ENCODE measurements around the gene LAMA2. TPM values are rescaled to one million over a fixed set of nuclear protein-coding genes. Genes with fewer than 3 reads are reported as not detected.

LAMA2 gene
- total and polyA plus RNA-seq, 2 experiments from 2014 or later, result 0.91 to 6.4 TPM

DNA sequence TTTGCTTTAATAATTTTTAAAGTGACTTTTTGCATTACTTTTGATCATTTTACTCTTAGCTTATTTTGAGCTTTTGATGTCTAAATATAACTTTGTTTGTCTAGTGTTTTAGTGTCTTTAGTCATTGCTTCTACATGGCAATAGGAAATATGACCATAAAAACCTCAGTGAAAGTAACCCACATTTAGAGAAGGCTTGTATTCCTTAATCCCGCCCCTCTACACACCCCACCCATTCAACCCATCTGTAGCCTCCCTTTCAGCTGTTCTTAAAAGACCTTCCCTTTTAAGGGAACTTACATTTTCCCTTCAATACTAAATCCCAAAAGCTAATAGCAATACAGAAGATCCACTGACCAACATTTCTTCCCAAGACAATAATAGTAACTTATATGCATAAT, 225.4 kb downstream of the LAMA2 start (continued):
- TF ChIP-seq, protein P1, sequence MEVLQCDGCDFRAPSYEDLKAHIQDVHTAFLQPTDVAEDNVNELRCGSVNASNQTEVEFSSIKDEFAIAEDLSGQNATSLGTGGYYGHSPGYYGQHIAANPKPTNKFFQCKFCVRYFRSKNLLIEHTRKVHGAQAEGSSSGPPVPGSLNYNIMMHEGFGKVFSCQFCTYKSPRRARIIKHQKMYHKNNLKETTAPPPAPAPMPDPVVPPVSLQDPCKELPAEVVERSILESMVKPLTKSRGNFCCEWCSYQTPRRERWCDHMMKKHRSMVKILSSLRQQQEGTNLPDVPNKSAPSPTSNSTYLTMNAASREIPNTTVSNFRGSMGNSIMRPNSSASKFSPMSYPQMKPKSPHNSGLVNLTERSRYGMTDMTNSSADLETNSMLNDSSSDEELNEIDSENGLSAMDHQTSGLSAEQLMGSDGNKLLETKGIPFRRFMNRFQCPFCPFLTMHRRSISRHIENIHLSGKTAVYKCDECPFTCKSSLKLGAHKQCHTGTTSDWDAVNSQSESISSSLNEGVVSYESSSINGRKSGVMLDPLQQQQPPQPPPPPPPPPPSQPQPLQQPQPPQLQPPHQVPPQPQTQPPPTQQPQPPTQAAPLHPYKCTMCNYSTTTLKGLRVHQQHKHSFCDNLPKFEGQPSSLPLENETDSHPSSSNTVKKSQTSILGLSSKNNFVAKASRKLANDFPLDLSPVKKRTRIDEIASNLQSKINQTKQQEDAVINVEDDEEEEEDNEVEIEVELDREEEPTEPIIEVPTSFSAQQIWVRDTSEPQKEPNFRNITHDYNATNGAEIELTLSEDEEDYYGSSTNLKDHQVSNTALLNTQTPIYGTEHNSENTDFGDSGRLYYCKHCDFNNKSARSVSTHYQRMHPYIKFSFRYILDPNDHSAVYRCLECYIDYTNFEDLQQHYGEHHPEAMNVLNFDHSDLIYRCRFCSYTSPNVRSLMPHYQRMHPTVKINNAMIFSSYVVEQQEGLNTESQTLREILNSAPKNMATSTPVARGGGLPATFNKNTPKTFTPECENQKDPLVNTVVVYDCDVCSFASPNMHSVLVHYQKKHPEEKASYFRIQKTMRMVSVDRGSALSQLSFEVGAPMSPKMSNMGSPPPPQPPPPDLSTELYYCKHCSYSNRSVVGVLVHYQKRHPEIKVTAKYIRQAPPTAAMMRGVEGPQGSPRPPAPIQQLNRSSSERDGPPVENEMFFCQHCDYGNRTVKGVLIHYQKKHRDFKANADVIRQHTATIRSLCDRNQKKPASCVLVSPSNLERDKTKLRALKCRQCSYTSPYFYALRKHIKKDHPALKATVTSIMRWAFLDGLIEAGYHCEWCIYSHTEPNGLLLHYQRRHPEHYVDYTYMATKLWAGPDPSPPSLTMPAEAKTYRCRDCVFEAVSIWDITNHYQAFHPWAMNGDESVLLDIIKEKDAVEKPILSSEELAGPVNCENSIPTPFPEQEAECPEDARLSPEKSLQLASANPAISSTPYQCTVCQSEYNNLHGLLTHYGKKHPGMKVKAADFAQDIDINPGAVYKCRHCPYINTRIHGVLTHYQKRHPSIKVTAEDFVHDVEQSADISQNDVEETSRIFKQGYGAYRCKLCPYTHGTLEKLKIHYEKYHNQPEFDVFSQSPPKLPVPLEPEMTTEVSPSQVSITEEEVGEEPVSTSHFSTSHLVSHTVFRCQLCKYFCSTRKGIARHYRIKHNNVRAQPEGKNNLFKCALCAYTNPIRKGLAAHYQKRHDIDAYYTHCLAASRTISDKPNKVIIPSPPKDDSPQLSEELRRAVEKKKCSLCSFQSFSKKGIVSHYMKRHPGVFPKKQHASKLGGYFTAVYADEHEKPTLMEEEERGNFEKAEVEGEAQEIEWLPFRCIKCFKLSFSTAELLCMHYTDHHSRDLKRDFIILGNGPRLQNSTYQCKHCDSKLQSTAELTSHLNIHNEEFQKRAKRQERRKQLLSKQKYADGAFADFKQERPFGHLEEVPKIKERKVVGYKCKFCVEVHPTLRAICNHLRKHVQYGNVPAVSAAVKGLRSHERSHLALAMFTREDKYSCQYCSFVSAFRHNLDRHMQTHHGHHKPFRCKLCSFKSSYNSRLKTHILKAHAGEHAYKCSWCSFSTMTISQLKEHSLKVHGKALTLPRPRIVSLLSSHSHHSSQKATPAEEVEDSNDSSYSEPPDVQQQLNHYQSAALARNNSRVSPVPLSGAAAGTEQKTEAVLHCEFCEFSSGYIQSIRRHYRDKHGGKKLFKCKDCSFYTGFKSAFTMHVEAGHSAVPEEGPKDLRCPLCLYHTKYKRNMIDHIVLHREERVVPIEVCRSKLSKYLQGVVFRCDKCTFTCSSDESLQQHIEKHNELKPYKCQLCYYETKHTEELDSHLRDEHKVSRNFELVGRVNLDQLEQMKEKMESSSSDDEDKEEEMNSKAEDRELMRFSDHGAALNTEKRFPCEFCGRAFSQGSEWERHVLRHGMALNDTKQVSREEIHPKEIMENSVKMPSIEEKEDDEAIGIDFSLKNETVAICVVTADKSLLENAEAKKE (CRISPR knock-in tag; IDR thresholded peaks at IDR 0.05), result no peak
- no peak for TF ChIP-seq STAT1 (IDR thresholded peaks at IDR 0.05; ENCODE audit: unreplicated experiment)
- TF ChIP-seq, protein P2, sequence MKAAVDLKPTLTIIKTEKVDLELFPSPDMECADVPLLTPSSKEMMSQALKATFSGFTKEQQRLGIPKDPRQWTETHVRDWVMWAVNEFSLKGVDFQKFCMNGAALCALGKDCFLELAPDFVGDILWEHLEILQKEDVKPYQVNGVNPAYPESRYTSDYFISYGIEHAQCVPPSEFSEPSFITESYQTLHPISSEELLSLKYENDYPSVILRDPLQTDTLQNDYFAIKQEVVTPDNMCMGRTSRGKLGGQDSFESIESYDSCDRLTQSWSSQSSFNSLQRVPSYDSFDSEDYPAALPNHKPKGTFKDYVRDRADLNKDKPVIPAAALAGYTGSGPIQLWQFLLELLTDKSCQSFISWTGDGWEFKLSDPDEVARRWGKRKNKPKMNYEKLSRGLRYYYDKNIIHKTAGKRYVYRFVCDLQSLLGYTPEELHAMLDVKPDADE (IDR thresholded peaks at IDR 0.05), result no peak

DNA sequence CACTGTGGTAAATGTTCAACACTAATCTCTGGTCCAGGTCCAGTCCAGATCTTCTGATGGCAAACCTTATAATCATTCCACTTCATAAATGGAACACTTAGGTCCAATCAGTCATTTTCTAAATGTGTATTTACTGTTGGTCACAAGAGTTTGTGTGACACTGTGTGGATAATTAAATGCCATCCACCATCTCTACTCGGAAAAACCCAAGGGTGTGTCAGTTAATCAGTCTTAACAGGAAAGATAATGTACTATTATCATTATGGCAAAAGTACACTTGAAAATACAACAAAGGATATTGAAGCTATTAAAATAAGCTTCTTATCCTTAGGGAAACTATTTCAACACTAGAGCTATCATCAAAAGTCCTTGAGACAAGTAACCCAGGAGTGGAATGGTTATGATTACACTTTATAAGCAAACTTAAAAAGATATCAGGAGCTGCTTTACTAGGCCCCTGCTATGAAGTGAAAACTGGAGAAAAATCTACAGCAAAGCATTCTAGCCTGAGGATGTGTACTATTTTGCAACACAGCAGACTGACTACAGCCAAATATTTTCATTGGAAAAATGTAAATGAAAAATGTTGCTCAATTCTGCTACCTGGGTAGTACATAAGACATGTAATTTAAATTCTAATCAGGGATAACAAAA, 227.9 kb downstream of the LAMA2 start:
- Histone ChIP-seq H3K27me3 (ENCODE audit: insufficient read depth) (no peaks in the 10 kb centered on the region), H3K9me2 (ENCODE audit: insufficient read depth) (no peaks in the 10 kb centered on the region), H2AFZ (no peak overlapping the region), H3K4me1 (ENCODE audit: insufficient read depth) (peaks cover 18% of the 10 kb centered on the region), H3K36me3 (ENCODE audit: insufficient read depth) (no peaks in the 10 kb centered on the region), H3K79me2 (replicated peaks; ENCODE audit: insufficient read depth) (no peaks in the 10 kb centered on the region), H3K4me3 (no peak overlapping the region), H3F3A (replicated peaks; ENCODE audit: low read depth) (no peaks in the 10 kb centered on the region), H4K20me1 (replicated peaks; ENCODE audit: insufficient read depth) (no peaks in the 10 kb centered on the region), H3K27ac (ENCODE audit: low read depth) (no peak overlapping the region), H3K4me2 (no peak overlapping the region)
- no peaks in the 10 kb centered on the region for H3K9me3 Mint-ChIP-seq
- H3K27ac Mint-ChIP-seq, result no peak overlapping the region
- H3K4me3 Mint-ChIP-seq, result no peak overlapping the region
- ATAC-seq (no peak), DNase-seq (ENCODE audit: low spot score) (no peak)
- H3K27me3 Mint-ChIP-seq (ENCODE audit: insufficient read depth, low read depth, poor library complexity), result no peaks in the 10 kb centered on the region
- peaks cover 13% of the 10 kb centered on the region for H3K4me1 Mint-ChIP-seq
- H3K36me3 Mint-ChIP-seq (ENCODE audit: low read depth), result no peaks in the 10 kb centered on the region
- TF ChIP-seq, protein P3, sequence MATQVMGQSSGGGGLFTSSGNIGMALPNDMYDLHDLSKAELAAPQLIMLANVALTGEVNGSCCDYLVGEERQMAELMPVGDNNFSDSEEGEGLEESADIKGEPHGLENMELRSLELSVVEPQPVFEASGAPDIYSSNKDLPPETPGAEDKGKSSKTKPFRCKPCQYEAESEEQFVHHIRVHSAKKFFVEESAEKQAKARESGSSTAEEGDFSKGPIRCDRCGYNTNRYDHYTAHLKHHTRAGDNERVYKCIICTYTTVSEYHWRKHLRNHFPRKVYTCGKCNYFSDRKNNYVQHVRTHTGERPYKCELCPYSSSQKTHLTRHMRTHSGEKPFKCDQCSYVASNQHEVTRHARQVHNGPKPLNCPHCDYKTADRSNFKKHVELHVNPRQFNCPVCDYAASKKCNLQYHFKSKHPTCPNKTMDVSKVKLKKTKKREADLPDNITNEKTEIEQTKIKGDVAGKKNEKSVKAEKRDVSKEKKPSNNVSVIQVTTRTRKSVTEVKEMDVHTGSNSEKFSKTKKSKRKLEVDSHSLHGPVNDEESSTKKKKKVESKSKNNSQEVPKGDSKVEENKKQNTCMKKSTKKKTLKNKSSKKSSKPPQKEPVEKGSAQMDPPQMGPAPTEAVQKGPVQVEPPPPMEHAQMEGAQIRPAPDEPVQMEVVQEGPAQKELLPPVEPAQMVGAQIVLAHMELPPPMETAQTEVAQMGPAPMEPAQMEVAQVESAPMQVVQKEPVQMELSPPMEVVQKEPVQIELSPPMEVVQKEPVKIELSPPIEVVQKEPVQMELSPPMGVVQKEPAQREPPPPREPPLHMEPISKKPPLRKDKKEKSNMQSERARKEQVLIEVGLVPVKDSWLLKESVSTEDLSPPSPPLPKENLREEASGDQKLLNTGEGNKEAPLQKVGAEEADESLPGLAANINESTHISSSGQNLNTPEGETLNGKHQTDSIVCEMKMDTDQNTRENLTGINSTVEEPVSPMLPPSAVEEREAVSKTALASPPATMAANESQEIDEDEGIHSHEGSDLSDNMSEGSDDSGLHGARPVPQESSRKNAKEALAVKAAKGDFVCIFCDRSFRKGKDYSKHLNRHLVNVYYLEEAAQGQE (IDR thresholded peaks at IDR 0.05; ENCODE audit: unreplicated experiment), result no peak
- TF ChIP-seq EZH2phosphoT487 (IDR thresholded peaks at IDR 0.05; ENCODE audit: unreplicated experiment) (no peak), POLR2AphosphoS5 (IDR thresholded peaks at IDR 0.05; ENCODE audit: low read depth) (no peak)
- TF ChIP-seq, protein P4, sequence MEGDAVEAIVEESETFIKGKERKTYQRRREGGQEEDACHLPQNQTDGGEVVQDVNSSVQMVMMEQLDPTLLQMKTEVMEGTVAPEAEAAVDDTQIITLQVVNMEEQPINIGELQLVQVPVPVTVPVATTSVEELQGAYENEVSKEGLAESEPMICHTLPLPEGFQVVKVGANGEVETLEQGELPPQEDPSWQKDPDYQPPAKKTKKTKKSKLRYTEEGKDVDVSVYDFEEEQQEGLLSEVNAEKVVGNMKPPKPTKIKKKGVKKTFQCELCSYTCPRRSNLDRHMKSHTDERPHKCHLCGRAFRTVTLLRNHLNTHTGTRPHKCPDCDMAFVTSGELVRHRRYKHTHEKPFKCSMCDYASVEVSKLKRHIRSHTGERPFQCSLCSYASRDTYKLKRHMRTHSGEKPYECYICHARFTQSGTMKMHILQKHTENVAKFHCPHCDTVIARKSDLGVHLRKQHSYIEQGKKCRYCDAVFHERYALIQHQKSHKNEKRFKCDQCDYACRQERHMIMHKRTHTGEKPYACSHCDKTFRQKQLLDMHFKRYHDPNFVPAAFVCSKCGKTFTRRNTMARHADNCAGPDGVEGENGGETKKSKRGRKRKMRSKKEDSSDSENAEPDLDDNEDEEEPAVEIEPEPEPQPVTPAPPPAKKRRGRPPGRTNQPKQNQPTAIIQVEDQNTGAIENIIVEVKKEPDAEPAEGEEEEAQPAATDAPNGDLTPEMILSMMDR (conservative IDR thresholded peaks at IDR 0.05; ENCODE audit: low read depth in 2 of 2), result no peak
